ENCODE data around the gene MAPK12. TPM values are rescaled to one million over a fixed set of nuclear protein-coding genes. Genes with fewer than 3 reads are reported as not detected.

Gene MAPK12
- total and polyA plus RNA-seq, 2 of the 8 experiments (the other 6 are each of a cell fraction or from before 2014, with no cell fraction given): 17.3 to 20.3 TPM

DNA sequence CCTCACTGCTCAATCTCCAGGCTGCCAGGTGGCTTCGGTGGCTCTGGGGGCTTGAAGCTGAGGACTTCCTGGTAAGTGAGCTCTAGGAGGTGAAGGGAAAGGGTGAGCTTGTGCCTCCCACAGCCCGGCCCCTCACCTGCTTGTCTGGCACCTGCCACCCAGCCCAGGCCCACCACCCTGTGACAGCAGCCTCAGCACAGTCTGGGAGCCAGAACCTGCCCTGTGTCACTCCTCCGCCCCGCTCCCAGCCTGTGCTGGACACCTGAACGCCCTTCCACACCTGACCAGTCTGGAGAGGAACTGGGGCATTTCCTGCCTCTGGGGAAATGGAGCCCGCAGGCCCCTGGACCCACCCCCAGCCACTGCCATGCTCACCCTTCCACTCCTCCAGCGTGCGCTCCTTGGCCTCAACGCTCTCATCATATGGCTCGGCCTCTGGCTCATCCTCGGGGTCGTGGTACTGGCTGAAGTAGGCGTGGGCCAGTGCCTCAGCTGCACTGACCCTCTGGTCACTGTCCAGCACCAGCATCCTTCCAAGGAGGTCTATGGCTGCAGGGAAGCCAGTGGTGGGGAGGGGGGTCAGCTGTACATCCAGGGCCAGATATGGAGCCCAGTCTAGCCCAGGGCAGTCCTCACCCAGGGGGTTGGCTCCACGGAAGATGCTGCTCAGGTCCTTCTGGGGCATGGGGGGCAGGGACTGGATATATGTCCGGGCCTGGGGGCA, 3.6 kb upstream of the MAPK12 start (continued):
- TF ChIP-seq, protein P1, sequence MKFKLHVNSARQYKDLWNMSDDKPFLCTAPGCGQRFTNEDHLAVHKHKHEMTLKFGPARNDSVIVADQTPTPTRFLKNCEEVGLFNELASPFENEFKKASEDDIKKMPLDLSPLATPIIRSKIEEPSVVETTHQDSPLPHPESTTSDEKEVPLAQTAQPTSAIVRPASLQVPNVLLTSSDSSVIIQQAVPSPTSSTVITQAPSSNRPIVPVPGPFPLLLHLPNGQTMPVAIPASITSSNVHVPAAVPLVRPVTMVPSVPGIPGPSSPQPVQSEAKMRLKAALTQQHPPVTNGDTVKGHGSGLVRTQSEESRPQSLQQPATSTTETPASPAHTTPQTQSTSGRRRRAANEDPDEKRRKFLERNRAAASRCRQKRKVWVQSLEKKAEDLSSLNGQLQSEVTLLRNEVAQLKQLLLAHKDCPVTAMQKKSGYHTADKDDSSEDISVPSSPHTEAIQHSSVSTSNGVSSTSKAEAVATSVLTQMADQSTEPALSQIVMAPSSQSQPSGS (IDR thresholded peaks at IDR 0.05; ENCODE audit: low read length): no peak
- TF ChIP-seq TBP (IDR thresholded peaks at IDR 0.05; ENCODE audit: low read depth, low read length) (no peak), BCL11A (IDR thresholded peaks at IDR 0.05; ENCODE audit: low read depth in 2 of 2, low read length in 2 of 2) (no peak), BACH1 (IDR thresholded peaks at IDR 0.05; ENCODE audit: low read length) (no peak), RNF2 (IDR thresholded peaks at IDR 0.05; ENCODE audit: borderline replicate concordance, low read depth, low read length, missing control alignments, poor library complexity, severe bottlenecking) (no peak), FOSL1 (IDR thresholded peaks at IDR 0.05; ENCODE audit: insufficient read depth, low read depth, low read length) (no peak)

Data from H1 (cell line).